A549 (cell line): Measurements from ENCODE around the gene C1orf167.

Experiments
- CTCF ChIP-seq: fragments of >200 bp; sonication (Bioruptor Twin); formaldehyde crosslinking; IDR thresholded peaks from 3 replicates; pipeline ENCODE4 v1.5.1; 2016
- EP300 ChIP-seq, 2 experiments: fragments of >200 bp; sonication (Bioruptor Twin); formaldehyde crosslinking; IDR thresholded peaks; 2 replicates in 1 of 2; 3 replicates in 1 of 2; pipeline ENCODE4 v1.6.1; 2016 to 2017
- JUN ChIP-seq, 2 experiments: fragments of >200 bp; sonication (Bioruptor Twin); formaldehyde crosslinking; IDR thresholded peaks; 2 replicates in 1 of 2; 3 replicates in 1 of 2; pipeline ENCODE4 v1.6.1; 2016 to 2017
- MAZ ChIP-seq: fragments of 150-350 bp; IDR thresholded peaks from 2 replicates; pipeline ENCODE4 v1.6.1; 2014; ENCODE audit warnings: antibody characterized with exemption, low read depth, low read length, borderline replicate concordance
- MYC ChIP-seq: IDR thresholded peaks from 2 replicates; pipeline ENCODE4 v1.6.1; 2012; ENCODE audit warnings: mild to moderate bottlenecking, inconsistent platforms, low read length, improper control_type of control experiment, borderline replicate concordance
- PBX3 ChIP-seq: IDR thresholded peaks from 2 replicates; pipeline ENCODE4 v1.6.1; 2012
- ZFP36 ChIP-seq: fragments of 450-650 bp; IDR thresholded peaks from 2 replicates; pipeline ENCODE4 v1.6.1; 2014; ENCODE audit warnings: borderline replicate concordance; ENCODE audit not compliant: partially characterized antibody

GRCh38 chr1:11713095-11713494 lies 48.9 kb upstream of the C1orf167 start:
- TF ChIP-seq MYC (no peak), CTCF (no peak), ZFP36 (no peak), PBX3 (no peak), MAZ (no peak), EP300 (IDR thresholded peaks at IDR 0.05) (no peak), JUN (IDR thresholded peaks at IDR 0.05) (no peak)
